Small intestine (tissue), 7 donors: ENCODE results near the gene ZNF302. TPM values are rescaled to one million over a fixed set of nuclear protein-coding genes. Genes with fewer than 3 reads are reported as not detected.

Source experiments
- DNase-seq, 2 donors: peaks; one replicate each; pipeline versions ENCODE4 v3.0.0 to v3.0.0-alpha.2; 2013
- FAIRE-seq: peaks from 2 replicates; lab custom pipeline; 2012; peaks lifted over from hg19 to GRCh38; lab: Jason Lieb, UNC
- H3K27ac ChIP-seq, 3 donors: one replicate each; pipeline ENCODE4 v1.5.1; 2013; ENCODE audit warnings: low read length in 2 of 3, mild to moderate bottlenecking in 2 of 3, control low read depth in 1 of 3, inconsistent platforms in 1 of 3, low read depth in 1 of 3, moderate library complexity in 1 of 3
- H3K27me3 ChIP-seq, 3 donors: one replicate each; pipeline ENCODE4 v1.6.1; 2013; ENCODE audit warnings: low read length in 3 of 3, inconsistent platforms in 1 of 3; ENCODE audit not compliant: control insufficient read depth in 3 of 3, insufficient read depth in 3 of 3
- H3K36me3 ChIP-seq, 3 donors: one replicate each; pipeline ENCODE4 v1.6.1; 2013; ENCODE audit warnings: low read length in 3 of 3, inconsistent platforms in 1 of 3, low read depth in 1 of 3, mild to moderate bottlenecking in 1 of 3, moderate library complexity in 1 of 3; ENCODE audit not compliant: control insufficient read depth in 3 of 3, insufficient read depth in 2 of 3
- H3K4me1 ChIP-seq, 3 donors: one replicate each; pipeline ENCODE4 v1.6.1; 2013; ENCODE audit warnings: low read length in 2 of 3, inconsistent platforms in 1 of 3, low read depth in 1 of 3, mild to moderate bottlenecking in 1 of 3, moderate library complexity in 1 of 3; ENCODE audit not compliant: control insufficient read depth in 3 of 3, insufficient read depth in 2 of 3
- H3K4me3 ChIP-seq, 3 donors: one replicate each; pipeline ENCODE4 v1.5.1; 2013; ENCODE audit warnings: low read length in 3 of 3, control low read depth in 1 of 3, inconsistent platforms in 1 of 3, low read depth in 1 of 3, mild to moderate bottlenecking in 1 of 3, moderate library complexity in 1 of 3
- H3K9me3 ChIP-seq, 2 donors: one replicate each; pipeline ENCODE4 v1.6.1; 2013; ENCODE audit warnings: low read depth in 1 of 2, low read length in 1 of 2; ENCODE audit not compliant: control insufficient read depth in 2 of 2, insufficient read depth in 1 of 2
- WGBS, 3 donors: extraction: QIAGEN DNeasy Blood & Tissue Kit; methylation state at CpG; one replicate each; pipeline ENCODE4 v1.1.7; 2013; 5-methylcytosine and 5-hydroxymethylcytosine counted together
- polyA plus RNA-seq, 4 donors: library from polyadenylated mRNA; stranded (reverse) in 3 of 4; unstranded in 1 of 4; fragments of 200-250 nt in 3 of 4; fragments of 120-200 nt in 1 of 4; gene quantifications; one replicate each; pipeline versions ENCODE4 v1.2.1 to v1.2.3, GENCODE V29; 2013
- donor health status: healthy with polysubstance abuse.
- donor health status: control.
- donor health status: control.
- donor health status: Bipolar disorder and iron deficiency.
- donor health status: healthy.

Gene ZNF302
- polyA plus RNA-seq, 4 donors: 10.5 to 54.7 (median 15.3) TPM

- Histone ChIP-seq H3K36me3 (peaks cover 2 to 20% (median 18%) of the 10 kb centered on the region in 3 donors), H3K4me1 (peaks cover 0 to 11% (median 3%) of the 10 kb centered on the region in 3 donors), H3K9me3 (peaks cover 0 to 38% of the 10 kb centered on the region in 2 donors), H3K27me3 (no peaks in the 10 kb centered on the region), H3K4me3 (peak overlapping the region; percentile 61 to 71 (median 64)), H3K27ac (peak overlapping the region; percentile 90 to 99 (median 95))
- peak in 1 of 2 donors; percentile 77 for DNase-seq
- WGBS, 3 donors: 5 to 13% (median 12%) methylated on average over 16 of the region's 16 CpGs
- FAIRE-seq: no peak
These were observed 57.1 kb downstream of the ZNF302 start for GRCh38 chr19:34734537-34735103.

Other genes starting within 250 kb of the ZNF302 start
- gene UBA2, start 249.3 kb upstream of the ZNF302 start, polyA plus RNA-seq: 10 to 100 TPM; 29.3 to 87.4 (median 59.1) TPM
- gene WTIP, start 195.9 kb upstream of the ZNF302 start, polyA plus RNA-seq: 1 to 10 TPM in 3 of 4 donors, not detected in 1; 2.4 to 5.8 (median 3.8) TPM
- gene SCGB2B2, start 519 bp upstream of the ZNF302 start, polyA plus RNA-seq: under 1 TPM in 2 of 4 donors, not detected in 2; 0.15 to 0.50 TPM
- gene ZNF181, start 56.6 kb downstream of the ZNF302 start, polyA plus RNA-seq: 10 to 100 TPM in 3 of 4 donors, 1 to 10 TPM in 1; 8.9 to 22.4 (median 10.3) TPM
- 1 to 10 TPM; 3.6 to 9.1 (median 4.2) TPM for gene ZNF599, start 95.5 kb downstream of the ZNF302 start, polyA plus RNA-seq
- 1 to 10 TPM in 3 of 4 donors, under 1 TPM in 1; 0.54 to 5.9 (median 3.2) TPM for gene ZNF30, start 249.2 kb downstream of the ZNF302 start, polyA plus RNA-seq